Skeletal muscle satellite cell (primary cell): Measurements from ENCODE around the gene LRP1B.

ENCODE experiments used
- H3K27me3 ChIP-seq: 2 replicates; pipeline ENCODE4 v1.7.0; 2013; ENCODE audit warnings: low read length; ENCODE audit not compliant: control insufficient read depth, insufficient read depth
- H3K36me3 ChIP-seq: 2 replicates; pipeline ENCODE4 v1.7.0; 2013; ENCODE audit warnings: mild to moderate bottlenecking, control low read depth, low read length; ENCODE audit not compliant: insufficient read depth
- H3K4me1 ChIP-seq: 2 replicates; pipeline ENCODE4 v1.7.0; 2013; ENCODE audit warnings: low read length; ENCODE audit not compliant: control insufficient read depth, insufficient read depth
- H3K4me2 ChIP-seq: 2 replicates; pipeline ENCODE4 v1.7.0; 2013; ENCODE audit warnings: mild to moderate bottlenecking, low read length
- H3K4me3 ChIP-seq: 2 replicates; pipeline ENCODE4 v1.7.0; 2013; ENCODE audit warnings: low read length
- H3K9ac ChIP-seq: 2 replicates; pipeline ENCODE4 v1.7.0; 2013; ENCODE audit warnings: mild to moderate bottlenecking, low read depth, low read length, moderate library complexity
- H3K9me3 ChIP-seq: replicated peaks from 2 replicates; pipeline ENCODE4 v1.7.0; 2013; ENCODE audit warnings: mild to moderate bottlenecking, control low read depth, low read length

The LRP1B gene

DNA sequence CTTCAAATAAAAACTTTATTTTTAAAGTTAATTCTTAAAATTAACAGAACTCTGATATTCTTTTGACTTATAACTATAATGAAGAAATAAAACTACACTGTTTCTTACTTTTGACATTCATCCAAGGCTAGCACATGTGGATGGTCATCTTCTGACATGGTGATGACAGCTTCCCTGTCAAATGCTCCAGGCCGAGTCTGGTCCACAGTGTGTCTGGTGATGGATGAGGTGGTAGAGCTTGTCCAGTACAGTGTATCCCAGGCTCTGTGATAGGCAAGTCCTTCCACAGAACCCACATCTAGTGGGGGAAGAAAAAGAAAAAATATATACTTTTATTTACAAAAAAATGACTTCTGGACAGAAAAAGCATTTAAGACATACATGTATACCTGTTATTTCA lies 1529.5 kb downstream of the LRP1B start:
- Histone ChIP-seq H3K9me3 (no peaks in the 10 kb centered on the region), H3K4me2 (no peak overlapping the region), H3K27me3 (no peaks in the 10 kb centered on the region), H3K36me3 (no peaks in the 10 kb centered on the region), H3K4me3 (no peak overlapping the region), H3K9ac (no peak overlapping the region), H3K4me1 (no peaks in the 10 kb centered on the region)

DNA sequence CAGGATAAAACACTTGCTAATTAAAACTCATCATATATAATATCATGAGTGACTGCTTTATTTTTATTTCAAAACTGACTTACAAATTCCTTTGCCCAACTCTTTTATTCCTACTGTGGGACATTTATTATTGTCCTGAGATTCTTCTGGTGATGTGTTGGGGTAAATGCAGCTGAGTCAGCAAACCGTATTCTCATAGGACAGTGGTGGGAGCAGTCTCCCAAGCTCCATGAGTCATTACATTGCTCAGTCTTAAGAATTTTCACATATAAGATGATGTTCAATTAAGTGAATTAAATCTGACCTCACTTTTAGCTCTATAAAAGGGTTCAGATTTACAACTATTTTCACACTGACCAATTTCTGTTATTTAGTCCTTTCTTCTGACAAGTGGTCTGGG lies 1530.7 kb downstream of the LRP1B start:
- no peak overlapping the region for H3K4me3 ChIP-seq

DNA sequence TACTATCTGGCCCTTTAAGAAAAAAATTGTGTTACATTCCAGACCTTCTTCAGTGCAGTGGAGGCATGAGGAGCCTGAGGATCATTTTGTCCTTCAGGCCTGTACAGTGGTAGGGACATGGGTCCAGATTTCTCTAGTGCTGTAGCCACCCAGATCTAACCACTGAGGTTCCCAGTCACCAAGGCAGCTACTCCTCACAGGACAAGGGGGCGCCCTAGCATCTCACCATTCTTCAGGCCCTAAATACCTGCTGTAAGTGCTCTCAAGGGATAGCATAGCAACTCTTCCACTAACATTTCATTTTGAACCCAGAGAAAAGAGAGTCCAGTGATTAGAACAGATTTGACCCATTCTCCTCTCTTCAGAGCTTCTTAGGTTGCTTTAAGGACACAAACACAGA lies 1533.0 kb downstream of the LRP1B start:
- H3K27me3 ChIP-seq, result no peaks in the 10 kb centered on the region
- H3K9ac ChIP-seq, result no peak overlapping the region
- no peaks in the 10 kb centered on the region for H3K4me1 ChIP-seq
- H3K4me3 ChIP-seq, result no peak overlapping the region
- H3K9me3 ChIP-seq, result no peaks in the 10 kb centered on the region
- no peaks in the 10 kb centered on the region for H3K36me3 ChIP-seq
- no peak overlapping the region for H3K4me2 ChIP-seq

More for the DNA sequence above, 1530.7 kb downstream of the LRP1B start:
- H3K27me3 ChIP-seq, result no peaks in the 10 kb centered on the region
- H3K9me3 ChIP-seq, result no peaks in the 10 kb centered on the region
- H3K4me2 ChIP-seq, result no peak overlapping the region
- H3K4me1 ChIP-seq, result no peaks in the 10 kb centered on the region
- no peak overlapping the region for H3K9ac ChIP-seq
- H3K36me3 ChIP-seq, result no peaks in the 10 kb centered on the region

DNA sequence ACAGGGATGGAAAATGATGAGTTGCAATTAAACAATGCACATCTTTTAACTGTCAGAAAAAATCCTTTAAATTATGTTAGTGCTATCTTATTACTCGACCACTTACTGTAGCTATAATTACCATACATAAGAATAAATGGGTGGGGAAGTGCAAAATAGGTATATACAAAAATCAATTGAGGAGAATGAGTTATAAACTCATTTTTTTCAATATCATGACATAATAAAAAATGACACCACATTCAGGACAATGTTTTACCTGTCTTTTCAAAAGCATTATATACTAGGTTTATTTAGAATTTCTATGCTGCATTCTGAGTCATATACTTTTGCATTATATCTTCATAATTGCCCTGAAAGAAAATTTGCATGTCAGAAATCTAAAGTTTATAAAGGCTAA lies 1533.6 kb downstream of the LRP1B start:
- no peaks in the 10 kb centered on the region for H3K4me1 ChIP-seq
- no peaks in the 10 kb centered on the region for H3K27me3 ChIP-seq
- H3K9me3 ChIP-seq, result no peaks in the 10 kb centered on the region
- H3K4me3 ChIP-seq, result no peak overlapping the region
- H3K36me3 ChIP-seq, result no peaks in the 10 kb centered on the region
- no peak overlapping the region for H3K9ac ChIP-seq
- H3K4me2 ChIP-seq, result no peak overlapping the region

DNA sequence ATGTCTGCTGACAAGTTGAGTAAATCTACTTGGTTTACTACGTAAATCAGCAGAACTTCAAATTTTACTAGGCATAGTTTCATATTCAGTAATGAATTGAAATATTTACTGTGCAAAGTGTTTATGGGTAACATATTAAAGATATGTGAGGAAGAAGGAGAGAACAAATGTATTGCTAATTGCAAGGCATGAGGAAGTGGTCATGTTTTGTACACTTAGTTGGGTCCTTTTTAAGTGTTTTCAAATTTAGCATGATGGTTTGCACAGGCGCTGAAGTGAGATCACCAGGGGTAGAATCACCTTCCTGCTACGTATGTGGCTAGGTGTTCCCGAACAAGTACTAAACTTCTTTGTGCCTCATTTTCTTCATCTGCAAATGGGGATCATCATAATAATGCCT lies 1534.4 kb downstream of the LRP1B start:
- Histone ChIP-seq H3K9me3 (no peaks in the 10 kb centered on the region), H3K4me1 (no peaks in the 10 kb centered on the region), H3K27me3 (no peaks in the 10 kb centered on the region), H3K4me3 (no peak overlapping the region), H3K4me2 (no peak overlapping the region), H3K36me3 (no peaks in the 10 kb centered on the region), H3K9ac (no peak overlapping the region)

DNA sequence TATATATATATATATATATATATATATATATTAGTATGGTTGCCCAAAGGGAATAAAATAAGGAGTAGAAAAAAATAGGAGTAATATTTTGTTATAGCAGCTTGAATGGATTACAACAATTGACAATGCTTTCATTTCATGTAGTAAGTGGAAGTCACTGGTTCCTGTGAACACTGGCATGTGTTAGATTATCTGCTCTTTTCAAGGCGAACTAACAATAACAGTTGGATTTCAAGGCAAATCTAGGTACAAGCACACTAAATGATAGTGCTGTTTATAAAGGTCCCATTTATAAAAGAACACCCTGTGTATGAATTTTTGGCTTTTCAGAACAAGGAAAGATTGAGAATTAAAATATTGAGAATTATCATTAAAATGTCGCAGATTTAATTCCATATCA lies 1535.7 kb downstream of the LRP1B start:
- Histone ChIP-seq H3K4me1 (no peaks in the 10 kb centered on the region), H3K27me3 (no peaks in the 10 kb centered on the region), H3K4me3 (no peak overlapping the region), H3K9me3 (no peaks in the 10 kb centered on the region), H3K36me3 (no peaks in the 10 kb centered on the region), H3K9ac (no peak overlapping the region), H3K4me2 (no peak overlapping the region)

DNA sequence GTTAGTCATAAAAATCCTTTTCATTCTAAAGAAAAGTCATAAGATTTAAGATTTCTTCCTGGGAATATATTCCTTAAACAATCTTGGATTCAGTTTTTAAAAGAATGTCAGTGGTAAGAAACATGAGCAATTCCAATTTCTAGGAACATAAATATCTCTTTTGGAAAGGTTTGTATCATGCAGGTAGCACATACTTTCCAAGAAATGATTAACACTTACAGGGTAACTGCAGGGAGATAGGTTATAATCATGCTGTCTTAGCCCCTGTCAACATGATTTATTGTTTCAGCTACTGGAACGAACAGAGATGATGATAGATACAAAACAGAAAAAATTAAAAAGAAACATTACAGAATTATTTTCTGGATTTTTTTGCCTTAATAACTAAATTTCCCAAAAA lies 1537.7 kb downstream of the LRP1B start:
- Histone ChIP-seq H3K4me3 (no peak overlapping the region), H3K27me3 (no peaks in the 10 kb centered on the region), H3K9ac (no peak overlapping the region), H3K4me2 (no peak overlapping the region), H3K9me3 (no peaks in the 10 kb centered on the region), H3K4me1 (peaks cover 5% of the 10 kb centered on the region), H3K36me3 (no peaks in the 10 kb centered on the region)

DNA sequence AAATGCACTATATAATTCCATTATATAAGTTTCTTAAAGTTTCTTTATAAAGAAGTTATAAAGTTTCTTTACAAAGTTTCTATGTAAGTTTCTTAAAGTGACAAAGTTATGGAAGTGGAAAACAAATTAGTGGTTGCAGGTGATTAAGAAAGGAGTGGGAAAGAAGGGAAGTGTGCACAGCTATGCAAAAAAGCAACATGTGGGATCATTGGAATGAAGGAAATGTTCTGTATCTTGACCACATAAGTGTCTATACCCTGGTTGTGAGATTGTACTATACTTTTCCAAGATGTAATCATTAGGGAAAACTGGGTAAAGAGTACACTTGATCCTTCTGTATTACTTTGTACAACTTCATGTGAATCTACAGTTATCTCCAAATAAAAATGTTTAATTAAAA lies 1541.1 kb downstream of the LRP1B start:
- no peaks in the 10 kb centered on the region for H3K36me3 ChIP-seq
- peaks cover 5% of the 10 kb centered on the region for H3K4me1 ChIP-seq
- H3K9ac ChIP-seq, result no peak overlapping the region
- no peak overlapping the region for H3K4me2 ChIP-seq
- H3K9me3 ChIP-seq, result no peaks in the 10 kb centered on the region
- H3K27me3 ChIP-seq, result no peaks in the 10 kb centered on the region
- no peak overlapping the region for H3K4me3 ChIP-seq

DNA sequence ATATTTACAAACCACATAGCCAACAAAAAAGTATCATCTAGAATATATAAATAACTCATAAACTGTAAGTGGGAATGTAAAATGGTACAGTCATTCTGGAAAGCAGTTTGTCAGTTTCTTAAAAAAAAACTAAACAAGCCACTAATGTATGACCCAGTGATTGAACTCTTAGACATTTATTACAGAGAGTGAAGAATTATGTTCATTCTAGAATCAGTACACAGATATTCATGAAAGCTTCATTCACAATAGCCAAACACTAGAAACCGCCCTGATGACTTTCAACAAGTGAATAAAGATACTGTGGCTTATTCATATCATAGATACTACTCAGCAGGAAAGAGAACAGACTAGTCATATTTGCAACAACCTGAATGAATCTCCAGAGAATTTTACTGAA lies 1541.5 kb downstream of the LRP1B start:
- Histone ChIP-seq H3K4me3 (no peak overlapping the region), H3K9me3 (no peaks in the 10 kb centered on the region), H3K4me2 (no peak overlapping the region), H3K27me3 (no peaks in the 10 kb centered on the region), H3K9ac (no peak overlapping the region), H3K36me3 (no peaks in the 10 kb centered on the region), H3K4me1 (peaks cover 5% of the 10 kb centered on the region)

DNA sequence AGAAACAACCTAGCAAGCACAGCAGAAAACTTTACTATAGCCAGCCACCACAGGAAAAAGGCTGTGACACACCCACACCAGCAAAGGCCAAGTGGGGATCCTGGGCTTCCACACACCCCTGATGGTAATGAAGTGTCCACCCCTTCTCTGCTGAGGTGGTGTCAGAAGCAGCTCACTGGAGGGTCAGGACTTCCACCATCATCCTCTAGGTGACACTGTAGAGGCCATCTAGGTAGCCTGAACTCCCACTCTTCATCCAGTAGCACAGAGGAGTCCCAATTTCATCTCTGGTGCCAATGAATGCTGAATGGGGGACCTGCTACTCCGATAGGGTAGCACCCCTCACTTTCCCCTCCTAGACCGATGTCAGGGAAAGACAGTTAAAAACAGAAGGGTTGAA lies 1544.4 kb downstream of the LRP1B start:
- H3K36me3 ChIP-seq, result no peaks in the 10 kb centered on the region
- no peak overlapping the region for H3K4me2 ChIP-seq
- H3K27me3 ChIP-seq, result no peaks in the 10 kb centered on the region
- H3K4me1 ChIP-seq, result peaks cover 5% of the 10 kb centered on the region
- no peak overlapping the region for H3K9ac ChIP-seq
- H3K4me3 ChIP-seq, result no peak overlapping the region
- no peaks in the 10 kb centered on the region for H3K9me3 ChIP-seq

DNA sequence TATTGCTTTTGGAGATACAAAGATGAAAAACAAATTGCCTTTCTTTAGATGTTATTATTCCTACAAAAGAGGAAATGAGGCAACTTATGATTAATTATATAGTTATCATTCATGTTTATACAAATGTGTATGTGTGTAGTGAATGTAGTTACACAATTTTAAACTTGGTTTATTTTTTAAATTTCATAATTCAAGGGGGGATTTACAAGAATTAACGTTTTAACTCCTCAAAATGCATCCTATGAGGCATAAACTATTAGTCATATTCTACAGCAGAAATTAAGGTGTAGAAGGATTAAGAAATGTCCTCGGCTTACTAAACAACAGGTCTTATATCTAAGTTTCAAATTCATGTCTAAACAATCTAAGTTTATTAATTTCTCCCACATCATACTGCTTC lies 1545.8 kb downstream of the LRP1B start:
- no peaks in the 10 kb centered on the region for H3K9me3 ChIP-seq
- H3K4me3 ChIP-seq, result no peak overlapping the region
- no peaks in the 10 kb centered on the region for H3K36me3 ChIP-seq
- no peak overlapping the region for H3K4me2 ChIP-seq
- H3K9ac ChIP-seq, result no peak overlapping the region
- peaks cover 5% of the 10 kb centered on the region for H3K4me1 ChIP-seq
- H3K27me3 ChIP-seq, result no peaks in the 10 kb centered on the region

DNA sequence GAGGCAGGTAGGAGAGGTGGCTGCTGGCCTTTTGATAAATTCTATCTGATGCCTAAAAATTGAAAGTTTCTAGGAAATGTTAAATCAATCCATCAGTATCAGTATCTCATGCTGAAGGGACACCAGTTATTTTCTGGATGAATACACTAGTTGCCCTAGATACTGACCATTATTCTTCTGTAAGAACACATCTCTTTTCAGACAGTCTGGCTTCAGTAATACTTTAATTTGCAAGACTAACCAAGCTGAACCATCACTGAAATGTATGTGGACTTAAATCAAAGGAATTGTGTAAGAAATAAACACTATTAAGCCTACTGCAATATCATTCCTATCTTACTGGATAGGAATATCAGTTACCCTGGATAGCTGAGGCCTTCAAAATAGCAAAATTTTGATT lies 1546.3 kb downstream of the LRP1B start:
- Histone ChIP-seq H3K4me2 (no peak overlapping the region), H3K9ac (no peak overlapping the region), H3K4me3 (no peak overlapping the region), H3K4me1 (peaks cover 2% of the 10 kb centered on the region), H3K27me3 (no peaks in the 10 kb centered on the region), H3K36me3 (no peaks in the 10 kb centered on the region), H3K9me3 (no peaks in the 10 kb centered on the region)
